ENCODE data around the gene CUL9. TPM values are rescaled to one million over a fixed set of nuclear protein-coding genes. Genes with fewer than 3 reads are reported as not detected.

Gene CUL9
- total and polyA plus RNA-seq, 2 donors (not counting 1 experiment from before 2014, with no cell fraction given): 6.7 to 32.2 TPM

GRCh38 chr6:43265564-43265963 is 83.6 kb downstream of the CUL9 start:
- Histone ChIP-seq H3K9me3 (ENCODE audit: control insufficient read depth, insufficient read depth, low read depth, low read length) (no peaks in the 10 kb centered on the region), H3K4me1 (ENCODE audit: control insufficient read depth, extremely low read depth, insufficient read depth, low read length) (peaks cover 3% of the 10 kb centered on the region), H3K4me2 (ENCODE audit: extremely low read depth, insufficient read depth, low read length) (no peak overlapping the region), H4K20me1 (ENCODE audit: control insufficient read depth, extremely low read depth, insufficient read depth, low read length) (no peaks in the 10 kb centered on the region), H3K79me2 (ENCODE audit: control insufficient read depth, insufficient read depth, low read length) (no peaks in the 10 kb centered on the region), H3K27ac (ENCODE audit: insufficient read depth, low read length) (no peak overlapping the region), H3K9ac (ENCODE audit: insufficient read depth, low read length) (no peak overlapping the region), H3K27me3 (ENCODE audit: control insufficient read depth, insufficient read depth, low read length) (peaks cover 24% of the 10 kb centered on the region), H2AFZ (ENCODE audit: low read length) (no peak overlapping the region), H3K4me3 (replicated peaks in 1 of 4; ENCODE audit: control extremely low read depth in 1 of 4, insufficient read depth in 1 of 4, low read depth in 3 of 4, low read length in 4 of 4) (no peak overlapping the region), H3K36me3 (ENCODE audit: control insufficient read depth, insufficient read depth, low read length) (no peaks in the 10 kb centered on the region)
- TF ChIP-seq EZH2 (IDR thresholded peaks at IDR 0.05; ENCODE audit: low read length, missing control alignments): no peak
- no peak for DNase-seq (ENCODE audit: low read depth in 2 of 2)

- H3K27me3 ChIP-seq (ENCODE audit: control insufficient read depth, insufficient read depth, low read length): peaks cover 34% of the 10 kb centered on the region
- no peak overlapping the region for H3K27ac ChIP-seq (ENCODE audit: insufficient read depth, low read length)
- H2AFZ ChIP-seq (ENCODE audit: low read length): no peak overlapping the region
- H3K4me3 ChIP-seq (replicated peaks in 1 of 4; ENCODE audit: control extremely low read depth in 1 of 4, insufficient read depth in 1 of 4, low read depth in 3 of 4, low read length in 4 of 4): no peak overlapping the region
- no peaks in the 10 kb centered on the region for H3K36me3 ChIP-seq (ENCODE audit: control insufficient read depth, insufficient read depth, low read length)
- peaks cover 3% of the 10 kb centered on the region for H3K4me1 ChIP-seq (ENCODE audit: control insufficient read depth, extremely low read depth, insufficient read depth, low read length)
- H4K20me1 ChIP-seq (ENCODE audit: control insufficient read depth, extremely low read depth, insufficient read depth, low read length): no peaks in the 10 kb centered on the region
- no peaks in the 10 kb centered on the region for H3K79me2 ChIP-seq (ENCODE audit: control insufficient read depth, insufficient read depth, low read length)
- H3K4me2 ChIP-seq (ENCODE audit: extremely low read depth, insufficient read depth, low read length): no peak overlapping the region
- no peak for TF ChIP-seq CTCF (conservative IDR thresholded peaks at IDR 0.05 in 1 of 2, IDR thresholded peaks at IDR 0.05 in 1 of 2; ENCODE audit: low read depth in 1 of 2, low read length in 2 of 2)
- no peak for TF ChIP-seq EZH2 (IDR thresholded peaks at IDR 0.05; ENCODE audit: low read length, missing control alignments)
- no peak for DNase-seq (ENCODE audit: low read depth in 2 of 2)
- no peak overlapping the region for H3K9ac ChIP-seq (ENCODE audit: insufficient read depth, low read length)
- no peaks in the 10 kb centered on the region for H3K9me3 ChIP-seq (ENCODE audit: control insufficient read depth, insufficient read depth, low read depth, low read length)
These were observed 85.8 kb downstream of the CUL9 start for GRCh38 chr6:43267619-43268354.

- no peak for DNase-seq (ENCODE audit: low read depth in 2 of 2)
- no peak overlapping the region for H3K4me3 ChIP-seq (replicated peaks in 1 of 4; ENCODE audit: control extremely low read depth in 1 of 4, insufficient read depth in 1 of 4, low read depth in 3 of 4, low read length in 4 of 4)
- peaks cover 39% of the 10 kb centered on the region for H3K27me3 ChIP-seq (ENCODE audit: control insufficient read depth, insufficient read depth, low read length)
- H3K4me1 ChIP-seq (ENCODE audit: control insufficient read depth, extremely low read depth, insufficient read depth, low read length): peaks cover 3% of the 10 kb centered on the region
- TF ChIP-seq CTCF (conservative IDR thresholded peaks at IDR 0.05 in 1 of 2, IDR thresholded peaks at IDR 0.05 in 1 of 2; ENCODE audit: low read depth in 1 of 2, low read length in 2 of 2) (no peak), EZH2 (IDR thresholded peaks at IDR 0.05; ENCODE audit: low read length, missing control alignments) (no peak)
- no peaks in the 10 kb centered on the region for H4K20me1 ChIP-seq (ENCODE audit: control insufficient read depth, extremely low read depth, insufficient read depth, low read length)
- H3K27ac ChIP-seq (ENCODE audit: insufficient read depth, low read length): no peak overlapping the region
- no peak overlapping the region for H3K4me2 ChIP-seq (ENCODE audit: extremely low read depth, insufficient read depth, low read length)
- no peaks in the 10 kb centered on the region for H3K9me3 ChIP-seq (ENCODE audit: control insufficient read depth, insufficient read depth, low read depth, low read length)
- H3K79me2 ChIP-seq (ENCODE audit: control insufficient read depth, insufficient read depth, low read length): no peaks in the 10 kb centered on the region
- H3K36me3 ChIP-seq (ENCODE audit: control insufficient read depth, insufficient read depth, low read length): no peaks in the 10 kb centered on the region
- no peak overlapping the region for H3K9ac ChIP-seq (ENCODE audit: insufficient read depth, low read length)
- no peak overlapping the region for H2AFZ ChIP-seq (ENCODE audit: low read length)
These were observed 86.3 kb downstream of the CUL9 start for GRCh38 chr6:43268355-43268700.

Measured in fibroblast of lung (primary cell).